ENCODE results near the gene CNKSR1. TPM values are rescaled to one million over a fixed set of nuclear protein-coding genes. Genes with fewer than 3 reads are reported as not detected.

Gene CNKSR1, protein sequence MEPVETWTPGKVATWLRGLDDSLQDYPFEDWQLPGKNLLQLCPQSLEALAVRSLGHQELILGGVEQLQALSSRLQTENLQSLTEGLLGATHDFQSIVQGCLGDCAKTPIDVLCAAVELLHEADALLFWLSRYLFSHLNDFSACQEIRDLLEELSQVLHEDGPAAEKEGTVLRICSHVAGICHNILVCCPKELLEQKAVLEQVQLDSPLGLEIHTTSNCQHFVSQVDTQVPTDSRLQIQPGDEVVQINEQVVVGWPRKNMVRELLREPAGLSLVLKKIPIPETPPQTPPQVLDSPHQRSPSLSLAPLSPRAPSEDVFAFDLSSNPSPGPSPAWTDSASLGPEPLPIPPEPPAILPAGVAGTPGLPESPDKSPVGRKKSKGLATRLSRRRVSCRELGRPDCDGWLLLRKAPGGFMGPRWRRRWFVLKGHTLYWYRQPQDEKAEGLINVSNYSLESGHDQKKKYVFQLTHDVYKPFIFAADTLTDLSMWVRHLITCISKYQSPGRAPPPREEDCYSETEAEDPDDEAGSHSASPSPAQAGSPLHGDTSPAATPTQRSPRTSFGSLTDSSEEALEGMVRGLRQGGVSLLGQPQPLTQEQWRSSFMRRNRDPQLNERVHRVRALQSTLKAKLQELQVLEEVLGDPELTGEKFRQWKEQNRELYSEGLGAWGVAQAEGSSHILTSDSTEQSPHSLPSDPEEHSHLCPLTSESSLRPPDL
- 109 TPM for polyA plus RNA-seq
- long read RNA-seq, donor 1, partial matches to known transcripts: 0 of 4 reads
- long read RNA-seq, donor 1, other reads (novel, unspliced or antisense): 0 of 4 reads
- long read RNA-seq, donor 2, partial matches to known transcripts: 7 of 12 reads
- long read RNA-seq, donor 2, other reads (novel, unspliced or antisense): 0 of 12 reads
- long read RNA-seq, donor 3: 0 reads
- long read RNA-seq, donor 4, partial matches to known transcripts: 0 of 1 reads
- long read RNA-seq, donor 4, other reads (novel, unspliced or antisense): 0 of 1 reads
- long read RNA-seq, donor 5, partial matches to known transcripts: 0 of 2 reads
- long read RNA-seq, donor 5, other reads (novel, unspliced or antisense): 0 of 2 reads
- long read RNA-seq, donor 6, partial matches to known transcripts: 0 of 6 reads
- long read RNA-seq, donor 6, other reads (novel, unspliced or antisense): 0 of 6 reads
- long read RNA-seq, donor 7, partial matches to known transcripts: 0 of 1 reads
- long read RNA-seq, donor 7, other reads (novel, unspliced or antisense): 0 of 1 reads
- long read RNA-seq, donor 8, transcript CNKSR1-203 (3 exons, 624 nt): major isoform, 5 of 14 reads
- long read RNA-seq, donor 8, partial matches to known transcripts: 6 of 14 reads
- long read RNA-seq, donor 8, other reads (novel, unspliced or antisense): 0 of 14 reads
- long read RNA-seq, donor 9, partial matches to known transcripts: 8 of 10 reads
- long read RNA-seq, donor 9, other reads (novel, unspliced or antisense): 0 of 10 reads
- long read RNA-seq, donor 10, transcript CNKSR1-203 (3 exons, 624 nt): major isoform, 6 of 8 reads
- long read RNA-seq, donor 10, partial matches to known transcripts: 0 of 8 reads
- long read RNA-seq, donor 10, other reads (novel, unspliced or antisense): 0 of 8 reads
- long read RNA-seq, donor 11, partial matches to known transcripts: 0 of 3 reads
- long read RNA-seq, donor 11, other reads (novel, unspliced or antisense): 0 of 3 reads

DNA sequence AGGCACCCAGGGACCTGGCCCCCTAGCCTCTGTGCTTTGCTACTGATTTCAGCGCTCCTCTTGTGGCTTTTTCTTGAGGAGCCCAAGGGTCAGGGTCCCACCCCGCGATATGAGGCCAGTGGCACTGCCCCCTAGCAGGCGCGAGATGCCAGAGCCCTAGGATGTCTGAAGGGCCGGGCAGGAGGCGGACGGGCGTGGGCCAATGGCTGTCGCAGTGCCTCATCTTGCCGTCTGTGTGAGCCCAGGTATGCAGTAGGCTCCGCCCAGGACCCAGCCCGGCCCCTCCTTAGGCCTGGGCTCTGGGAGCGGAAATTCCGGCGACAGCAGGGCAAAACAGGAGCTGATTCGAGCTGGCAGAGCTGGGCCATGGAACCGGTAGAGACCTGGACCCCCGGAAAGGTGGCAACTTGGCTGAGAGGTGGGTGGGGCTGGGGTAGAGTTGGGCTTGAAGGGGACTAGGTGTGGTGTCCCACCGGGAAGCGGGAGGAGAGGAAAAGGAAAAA is at the start of gene CNKSR1:
TSS of gene CNKSR1 (plus strand) at position 310 of the 503 bp plus-strand sequence. CDS start at position 367, 57 bp downstream.
- Histone ChIP-seq H3K27ac (ENCODE audit: low read length) (peak within 1 kb of the TSS; percentile 96), H3K4me1 (ENCODE audit: control insufficient read depth, insufficient read depth, low read length) (peaks cover 20% of the 10 kb centered on the region), H3K36me3 (ENCODE audit: control insufficient read depth, insufficient read depth, low read length) (peaks cover 18% of the 10 kb centered on the region), H3K9me3 (ENCODE audit: control insufficient read depth, low read depth, low read length) (no peaks in the 10 kb centered on the region), H3K27me3 (ENCODE audit: control insufficient read depth, insufficient read depth, low read length) (no peaks in the 10 kb centered on the region), H3K4me3 (ENCODE audit: low read length) (peak within 1 kb of the TSS; percentile 63)
- no CpG with 5 or more reads among the region's 21 CpGs for WGBS (ENCODE audit: insufficient coverage, low lambda C conversion rate)
- DNase-seq: peak; percentile 94 to 96

DNA sequence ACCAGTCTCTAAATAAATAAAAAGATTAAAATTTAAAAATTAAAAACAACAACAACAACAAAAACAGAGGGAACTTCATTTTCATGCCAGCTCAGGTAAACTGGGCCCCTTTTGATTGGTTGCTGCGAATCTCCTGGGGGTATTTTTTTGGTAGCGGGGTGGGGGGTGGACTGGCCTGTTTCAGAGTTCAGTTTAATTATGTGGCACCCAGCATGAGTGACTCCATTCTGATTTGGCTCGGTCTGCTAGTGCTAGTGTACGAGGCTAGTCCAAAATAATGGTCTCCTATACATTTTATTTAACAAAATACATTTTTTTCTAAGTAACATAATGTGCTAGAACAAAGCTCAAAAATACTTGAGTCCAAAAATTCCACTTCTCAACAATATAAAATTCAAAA is 47.5 kb upstream of the CNKSR1 start:
- Histone ChIP-seq H3K27me3 (ENCODE audit: control insufficient read depth, insufficient read depth, low read length) (no peaks in the 10 kb centered on the region), H3K36me3 (ENCODE audit: control insufficient read depth, insufficient read depth, low read length) (no peaks in the 10 kb centered on the region), H3K9me3 (ENCODE audit: control insufficient read depth, low read depth, low read length) (no peaks in the 10 kb centered on the region), H3K4me3 (ENCODE audit: low read length) (no peak overlapping the region), H3K27ac (ENCODE audit: low read length) (no peak overlapping the region), H3K4me1 (ENCODE audit: control insufficient read depth, insufficient read depth, low read length) (peaks cover 15% of the 10 kb centered on the region)
- no peak for DNase-seq
- WGBS (ENCODE audit: insufficient coverage, low lambda C conversion rate): no CpG with 5 or more reads among the region's 4 CpGs

DNA sequence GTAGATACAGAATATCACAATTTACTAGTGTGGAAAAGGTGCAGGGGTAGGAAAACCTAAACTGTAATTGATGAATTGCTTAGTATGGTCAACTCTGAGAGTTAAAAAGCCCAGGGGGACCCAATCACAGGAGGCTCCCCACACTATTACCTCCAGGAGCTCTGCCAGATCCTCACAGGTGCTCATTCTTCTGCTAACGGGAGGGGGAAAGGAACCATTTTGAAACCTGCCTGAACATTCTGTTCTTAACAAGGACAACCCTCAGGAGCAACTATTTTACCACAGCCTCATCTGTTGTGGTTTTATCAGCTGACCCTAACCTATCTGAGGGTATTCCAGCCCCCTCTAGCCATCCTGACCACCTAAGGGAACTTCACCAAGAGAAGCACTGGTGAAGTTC is 46.6 kb upstream of the CNKSR1 start:
- H3K4me3 ChIP-seq (ENCODE audit: low read length): no peak overlapping the region
- no peak overlapping the region for H3K27ac ChIP-seq (ENCODE audit: low read length)
- WGBS (ENCODE audit: insufficient coverage, low lambda C conversion rate): no CpG with 5 or more reads among the region's 1 CpG
- H3K27me3 ChIP-seq (ENCODE audit: control insufficient read depth, insufficient read depth, low read length): no peaks in the 10 kb centered on the region
- no peaks in the 10 kb centered on the region for H3K9me3 ChIP-seq (ENCODE audit: control insufficient read depth, low read depth, low read length)
- DNase-seq: no peak
- peaks cover 15% of the 10 kb centered on the region for H3K4me1 ChIP-seq (ENCODE audit: control insufficient read depth, insufficient read depth, low read length)
- no peaks in the 10 kb centered on the region for H3K36me3 ChIP-seq (ENCODE audit: control insufficient read depth, insufficient read depth, low read length)

DNA sequence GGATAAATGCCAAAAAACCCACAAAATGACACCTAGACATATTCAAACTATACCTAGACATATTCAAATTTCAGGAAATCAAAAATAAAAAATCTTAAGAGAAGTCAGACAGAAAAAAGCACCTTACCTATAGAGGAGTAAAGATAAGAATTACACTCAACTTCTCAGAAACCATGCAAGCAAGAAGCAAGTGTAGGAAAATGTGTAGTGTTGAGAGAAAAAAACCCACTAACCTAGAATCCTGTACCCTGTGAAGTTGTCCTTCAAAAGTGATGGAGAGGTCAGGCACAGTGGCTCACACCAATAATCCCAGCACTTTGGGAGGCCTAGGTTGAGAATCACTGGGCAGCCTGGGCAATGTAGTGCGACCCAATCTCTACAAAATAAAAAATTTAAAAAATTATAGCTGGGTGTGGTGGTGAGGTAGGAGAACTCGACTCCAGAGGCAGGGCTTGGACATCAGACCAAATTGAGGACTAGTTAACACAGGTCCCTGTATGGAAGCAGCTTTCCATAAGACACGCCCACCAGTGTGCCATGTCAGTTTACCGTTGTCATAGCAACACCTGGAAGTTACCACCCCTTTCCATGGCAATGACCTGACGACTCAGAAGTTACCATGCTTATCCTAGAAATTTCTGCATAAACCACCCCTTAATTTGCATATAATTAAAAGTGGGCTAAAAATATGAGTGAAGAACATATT is 45.0 kb upstream of the CNKSR1 start:
- no peak for DNase-seq
- Histone ChIP-seq H3K9me3 (ENCODE audit: control insufficient read depth, low read depth, low read length) (no peaks in the 10 kb centered on the region), H3K36me3 (ENCODE audit: control insufficient read depth, insufficient read depth, low read length) (no peaks in the 10 kb centered on the region), H3K4me1 (ENCODE audit: control insufficient read depth, insufficient read depth, low read length) (peaks cover 8% of the 10 kb centered on the region), H3K4me3 (ENCODE audit: low read length) (no peak overlapping the region), H3K27ac (ENCODE audit: low read length) (no peak overlapping the region), H3K27me3 (ENCODE audit: control insufficient read depth, insufficient read depth, low read length) (no peaks in the 10 kb centered on the region)
- WGBS (ENCODE audit: insufficient coverage, low lambda C conversion rate): no CpG with 5 or more reads among the region's 5 CpGs

DNA sequence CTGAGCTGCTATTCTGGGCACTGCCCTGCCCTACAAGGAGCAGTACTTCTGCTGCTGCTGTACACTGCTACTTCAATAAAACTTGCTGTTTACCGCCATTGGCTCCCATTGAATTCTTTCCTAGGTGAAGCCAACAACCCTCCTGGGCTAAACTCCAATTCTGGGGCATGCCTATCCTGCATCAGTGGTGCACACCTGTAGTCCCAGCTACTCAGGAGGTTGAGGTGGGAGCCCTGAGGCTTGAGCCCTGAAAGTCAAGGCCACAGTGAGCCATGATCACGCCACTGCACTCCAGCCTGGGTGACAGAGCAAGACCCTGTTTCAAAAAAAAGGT is 44.5 kb upstream of the CNKSR1 start:
- no peak for DNase-seq
- no peaks in the 10 kb centered on the region for H3K27me3 ChIP-seq (ENCODE audit: control insufficient read depth, insufficient read depth, low read length)
- no peak overlapping the region for H3K4me3 ChIP-seq (ENCODE audit: low read length)
- no peaks in the 10 kb centered on the region for H3K36me3 ChIP-seq (ENCODE audit: control insufficient read depth, insufficient read depth, low read length)
- H3K9me3 ChIP-seq (ENCODE audit: control insufficient read depth, low read depth, low read length): no peaks in the 10 kb centered on the region
- H3K27ac ChIP-seq (ENCODE audit: low read length): no peak overlapping the region
- no CpG with 5 or more reads among the region's 2 CpGs for WGBS (ENCODE audit: insufficient coverage, low lambda C conversion rate)
- H3K4me1 ChIP-seq (ENCODE audit: control insufficient read depth, insufficient read depth, low read length): peaks cover 3% of the 10 kb centered on the region

DNA sequence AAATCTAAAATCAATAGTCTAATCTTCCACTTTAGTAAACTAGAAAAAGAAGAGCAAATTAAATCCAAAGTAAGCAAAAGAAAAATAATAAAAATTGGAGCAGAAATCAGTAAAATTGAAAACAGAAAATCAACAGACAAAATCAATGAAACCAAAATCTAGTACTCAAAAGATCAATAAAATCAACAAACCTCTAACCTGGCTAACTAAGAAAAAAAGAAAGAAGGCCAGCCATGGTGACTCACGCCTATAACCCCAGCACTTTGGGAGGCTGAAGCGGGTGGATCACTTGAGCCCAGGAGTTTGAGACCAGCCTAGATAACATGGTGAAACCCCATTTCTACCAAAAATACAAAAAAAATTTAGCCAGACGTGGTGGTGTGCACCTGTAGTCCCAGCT is 42.8 kb upstream of the CNKSR1 start:
- Histone ChIP-seq H3K4me1 (ENCODE audit: control insufficient read depth, insufficient read depth, low read length) (no peaks in the 10 kb centered on the region), H3K27me3 (ENCODE audit: control insufficient read depth, insufficient read depth, low read length) (no peaks in the 10 kb centered on the region), H3K36me3 (ENCODE audit: control insufficient read depth, insufficient read depth, low read length) (no peaks in the 10 kb centered on the region), H3K27ac (ENCODE audit: low read length) (no peak overlapping the region), H3K9me3 (ENCODE audit: control insufficient read depth, low read depth, low read length) (no peaks in the 10 kb centered on the region), H3K4me3 (ENCODE audit: low read length) (no peak overlapping the region)
- no peak for DNase-seq
- WGBS (ENCODE audit: insufficient coverage, low lambda C conversion rate): no CpG with 5 or more reads among the region's 3 CpGs

DNA sequence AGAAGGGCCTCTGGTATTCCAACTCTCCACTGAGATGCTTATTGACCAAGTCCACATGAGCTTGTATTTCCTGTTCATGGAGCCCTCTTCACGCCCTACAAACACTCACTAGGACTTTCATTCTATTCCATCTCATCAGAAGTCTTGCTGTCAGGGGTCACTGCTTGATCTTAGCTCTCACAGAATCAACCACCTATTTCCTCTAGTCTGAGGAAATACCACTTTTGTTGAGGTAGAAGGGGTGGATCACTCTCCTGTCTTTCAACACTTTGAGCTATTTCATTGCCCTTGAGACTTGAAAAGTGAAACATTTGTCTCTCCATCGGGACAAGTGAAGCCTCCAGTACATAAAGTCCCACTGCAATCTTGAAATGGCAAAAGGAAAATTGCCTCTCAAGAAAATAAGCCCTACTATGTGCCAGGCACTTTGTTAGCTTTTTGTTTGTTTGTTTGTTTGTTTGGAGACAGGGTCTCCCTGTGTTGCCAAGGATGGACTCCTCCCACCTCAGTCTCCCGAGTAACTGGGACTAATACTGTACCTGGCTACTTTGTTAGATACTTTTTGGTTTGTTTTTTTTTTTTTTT is 38.2 kb upstream of the CNKSR1 start:
- no peaks in the 10 kb centered on the region for H3K4me1 ChIP-seq (ENCODE audit: control insufficient read depth, insufficient read depth, low read length)
- no peaks in the 10 kb centered on the region for H3K36me3 ChIP-seq (ENCODE audit: control insufficient read depth, insufficient read depth, low read length)
- H3K27me3 ChIP-seq (ENCODE audit: control insufficient read depth, insufficient read depth, low read length): no peaks in the 10 kb centered on the region
- WGBS (ENCODE audit: insufficient coverage, low lambda C conversion rate): no CpG with 5 or more reads among the region's 3 CpGs
- no peak overlapping the region for H3K27ac ChIP-seq (ENCODE audit: low read length)
- H3K4me3 ChIP-seq (ENCODE audit: low read length): no peak overlapping the region
- H3K9me3 ChIP-seq (ENCODE audit: control insufficient read depth, low read depth, low read length): no peaks in the 10 kb centered on the region
- DNase-seq: no peak

DNA sequence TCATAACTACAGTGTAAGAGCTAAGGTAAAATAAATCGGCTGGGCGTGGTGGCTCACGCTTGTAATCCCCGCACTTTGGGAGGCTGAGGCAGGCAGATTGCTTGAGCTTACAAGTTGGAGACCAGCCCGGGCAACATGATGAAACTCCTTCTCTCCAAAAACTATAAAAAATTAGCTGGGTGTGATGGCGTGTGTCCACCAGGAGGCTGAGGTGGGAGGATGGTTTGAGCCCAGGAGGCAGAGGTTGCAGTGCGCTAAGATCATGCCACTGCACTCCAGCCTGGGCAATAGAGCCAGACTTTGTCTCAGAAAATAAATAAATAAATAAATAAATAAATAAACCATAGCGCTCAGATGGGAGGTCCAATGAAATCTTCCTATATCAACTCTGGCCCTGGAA is 35.1 kb upstream of the CNKSR1 start:
- Histone ChIP-seq H3K27me3 (ENCODE audit: control insufficient read depth, insufficient read depth, low read length) (no peaks in the 10 kb centered on the region), H3K9me3 (ENCODE audit: control insufficient read depth, low read depth, low read length) (no peaks in the 10 kb centered on the region), H3K27ac (ENCODE audit: low read length) (no peak overlapping the region), H3K4me3 (ENCODE audit: low read length) (no peak overlapping the region), H3K4me1 (ENCODE audit: control insufficient read depth, insufficient read depth, low read length) (no peaks in the 10 kb centered on the region), H3K36me3 (ENCODE audit: control insufficient read depth, insufficient read depth, low read length) (no peaks in the 10 kb centered on the region)
- no peak for DNase-seq
- 93% methylated on average over 2 of the region's 8 CpGs for WGBS (ENCODE audit: insufficient coverage, low lambda C conversion rate)

Measured in large intestine (tissue), 12 donors.